ENCODE data around the gene SUB1.

SUB1 gene

DNA sequence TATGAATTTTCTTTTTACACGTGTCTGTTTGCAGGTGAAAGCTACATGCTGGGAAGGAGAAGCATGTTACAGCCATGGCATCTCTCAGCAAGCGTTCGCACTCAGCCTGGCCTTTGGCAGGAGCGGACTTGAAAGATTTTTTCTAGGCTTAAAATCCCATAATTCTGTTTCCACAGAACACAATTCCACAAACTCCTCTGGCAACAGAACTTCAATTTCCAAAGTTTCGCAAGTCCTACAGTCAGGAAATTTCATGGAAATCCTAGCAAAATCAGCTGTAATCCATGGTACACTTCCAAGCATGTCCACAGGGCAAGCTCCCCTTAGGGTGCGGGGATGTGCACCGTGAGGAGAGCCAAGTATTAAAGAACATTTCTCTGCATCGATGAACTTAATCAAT, 35.9 kb downstream of the SUB1 start:
- no peaks in the 10 kb centered on the region for H3K9me3 ChIP-seq (ENCODE audit: insufficient read depth, low read depth, low read length)
- H3K9ac ChIP-seq (ENCODE audit: low read depth, low read length, poor library complexity, severe bottlenecking) = no peak overlapping the region
- H3K27me3 ChIP-seq (ENCODE audit: insufficient read depth, low read length, poor library complexity, severe bottlenecking) = no peaks in the 10 kb centered on the region
- no peaks in the 10 kb centered on the region for H3K79me2 ChIP-seq (ENCODE audit: insufficient read depth, low read length)
- H3K4me1 ChIP-seq (ENCODE audit: insufficient read depth, low read length, poor library complexity, severe bottlenecking) = no peaks in the 10 kb centered on the region
- H3K9me2 ChIP-seq (replicated peaks; ENCODE audit: low read depth, low read length) = no peaks in the 10 kb centered on the region
- no peak overlapping the region for H2AFZ ChIP-seq (ENCODE audit: low read length)
- H4K20me1 ChIP-seq (ENCODE audit: insufficient read depth, low read length, poor library complexity, severe bottlenecking) = no peaks in the 10 kb centered on the region
- H3F3A ChIP-seq (ENCODE audit: low read depth) = no peaks in the 10 kb centered on the region; the same call in 1 of the 2 replicates
- no peak overlapping the region for H3K4me2 ChIP-seq (ENCODE audit: low read depth, low read length, poor library complexity, severe bottlenecking)
- no peak overlapping the region for H3K4me3 ChIP-seq (ENCODE audit: low read length, poor library complexity, severe bottlenecking)
- TF ChIP-seq, protein P1, sequence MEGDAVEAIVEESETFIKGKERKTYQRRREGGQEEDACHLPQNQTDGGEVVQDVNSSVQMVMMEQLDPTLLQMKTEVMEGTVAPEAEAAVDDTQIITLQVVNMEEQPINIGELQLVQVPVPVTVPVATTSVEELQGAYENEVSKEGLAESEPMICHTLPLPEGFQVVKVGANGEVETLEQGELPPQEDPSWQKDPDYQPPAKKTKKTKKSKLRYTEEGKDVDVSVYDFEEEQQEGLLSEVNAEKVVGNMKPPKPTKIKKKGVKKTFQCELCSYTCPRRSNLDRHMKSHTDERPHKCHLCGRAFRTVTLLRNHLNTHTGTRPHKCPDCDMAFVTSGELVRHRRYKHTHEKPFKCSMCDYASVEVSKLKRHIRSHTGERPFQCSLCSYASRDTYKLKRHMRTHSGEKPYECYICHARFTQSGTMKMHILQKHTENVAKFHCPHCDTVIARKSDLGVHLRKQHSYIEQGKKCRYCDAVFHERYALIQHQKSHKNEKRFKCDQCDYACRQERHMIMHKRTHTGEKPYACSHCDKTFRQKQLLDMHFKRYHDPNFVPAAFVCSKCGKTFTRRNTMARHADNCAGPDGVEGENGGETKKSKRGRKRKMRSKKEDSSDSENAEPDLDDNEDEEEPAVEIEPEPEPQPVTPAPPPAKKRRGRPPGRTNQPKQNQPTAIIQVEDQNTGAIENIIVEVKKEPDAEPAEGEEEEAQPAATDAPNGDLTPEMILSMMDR (conservative IDR thresholded peaks at IDR 0.05; ENCODE audit: low read length) = no peak
- TF ChIP-seq EZH2phosphoT487 (IDR thresholded peaks at IDR 0.05; ENCODE audit: borderline replicate concordance) = no peak
- no peaks in the 10 kb centered on the region for H3K36me3 ChIP-seq (ENCODE audit: insufficient read depth, low read length)

DNA sequence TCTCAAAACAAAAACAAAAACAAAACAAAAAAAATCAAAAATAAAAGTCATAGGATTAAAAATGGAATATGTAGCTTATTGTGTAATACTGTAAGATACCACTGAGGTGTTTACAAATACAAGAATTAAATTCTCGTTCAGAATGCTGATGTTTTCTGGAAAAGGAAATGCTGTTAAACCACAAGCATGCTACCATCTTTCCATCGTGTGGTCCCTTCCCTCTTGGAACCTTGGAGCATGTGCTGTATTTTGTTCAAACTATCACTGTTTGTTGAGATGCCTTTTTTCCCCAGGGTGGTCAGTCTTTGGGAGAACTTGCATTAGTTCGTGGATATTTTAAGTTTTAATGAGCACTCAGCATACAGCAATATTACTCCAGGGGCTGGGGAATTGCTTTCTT, 39.7 kb downstream of the SUB1 start:
- no peaks in the 10 kb centered on the region for H3K4me1 ChIP-seq (ENCODE audit: insufficient read depth, low read length, poor library complexity, severe bottlenecking)
- no peak for TF ChIP-seq EZH2phosphoT487 (IDR thresholded peaks at IDR 0.05; ENCODE audit: borderline replicate concordance)
- TF ChIP-seq, protein P1 (conservative IDR thresholded peaks at IDR 0.05; ENCODE audit: low read length) = no peak
- H3K9me3 ChIP-seq (ENCODE audit: insufficient read depth, low read depth, low read length) = no peaks in the 10 kb centered on the region
- no peaks in the 10 kb centered on the region for H3K27me3 ChIP-seq (ENCODE audit: insufficient read depth, low read length, poor library complexity, severe bottlenecking)
- H3K4me3 ChIP-seq (ENCODE audit: low read length, poor library complexity, severe bottlenecking) = no peak overlapping the region
- no peak overlapping the region for H3K9ac ChIP-seq (ENCODE audit: low read depth, low read length, poor library complexity, severe bottlenecking)
- no peaks in the 10 kb centered on the region for H3K36me3 ChIP-seq (ENCODE audit: insufficient read depth, low read length)
- H2AFZ ChIP-seq (ENCODE audit: low read length) = no peak overlapping the region
- H3K4me2 ChIP-seq (ENCODE audit: low read depth, low read length, poor library complexity, severe bottlenecking) = no peak overlapping the region
- no peaks in the 10 kb centered on the region for H4K20me1 ChIP-seq (ENCODE audit: insufficient read depth, low read length, poor library complexity, severe bottlenecking)
- H3K79me2 ChIP-seq (ENCODE audit: insufficient read depth, low read length) = no peaks in the 10 kb centered on the region
- H3F3A ChIP-seq (ENCODE audit: low read depth) = no peaks in the 10 kb centered on the region
- no peaks in the 10 kb centered on the region for H3K9me2 ChIP-seq (replicated peaks; ENCODE audit: low read depth, low read length)

DNA sequence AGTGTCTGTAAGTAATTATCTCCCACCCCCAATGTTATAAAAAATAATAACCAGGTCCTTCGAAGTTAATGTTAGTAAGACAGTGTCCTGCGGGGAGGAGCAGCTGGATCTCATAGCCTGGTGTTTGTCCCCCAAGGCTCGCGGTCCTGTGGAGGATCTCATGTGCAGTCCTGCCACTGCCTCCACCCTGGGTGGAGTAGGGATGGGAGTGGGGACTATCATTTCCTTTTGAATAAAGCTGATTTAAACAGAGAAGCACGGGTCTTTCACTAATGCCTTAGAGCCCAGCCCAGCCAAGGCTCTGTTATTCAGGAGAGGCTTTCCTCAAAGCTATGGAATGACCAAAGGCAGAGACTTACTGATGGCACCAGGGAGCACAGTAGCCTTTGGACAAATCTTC, 40.2 kb downstream of the SUB1 start:
- no peak overlapping the region for H3K4me3 ChIP-seq (ENCODE audit: low read length, poor library complexity, severe bottlenecking)
- no peaks in the 10 kb centered on the region for H3K36me3 ChIP-seq (ENCODE audit: insufficient read depth, low read length)
- H3K4me2 ChIP-seq (ENCODE audit: low read depth, low read length, poor library complexity, severe bottlenecking) = no peak overlapping the region
- no peaks in the 10 kb centered on the region for H3K9me2 ChIP-seq (replicated peaks; ENCODE audit: low read depth, low read length)
- H4K20me1 ChIP-seq (ENCODE audit: insufficient read depth, low read length, poor library complexity, severe bottlenecking) = no peaks in the 10 kb centered on the region
- no peaks in the 10 kb centered on the region for H3F3A ChIP-seq (ENCODE audit: low read depth)
- H3K9ac ChIP-seq (ENCODE audit: low read depth, low read length, poor library complexity, severe bottlenecking) = no peak overlapping the region
- no peaks in the 10 kb centered on the region for H3K9me3 ChIP-seq (ENCODE audit: insufficient read depth, low read depth, low read length)
- no peaks in the 10 kb centered on the region for H3K79me2 ChIP-seq (ENCODE audit: insufficient read depth, low read length)
- H2AFZ ChIP-seq (ENCODE audit: low read length) = no peak overlapping the region
- no peaks in the 10 kb centered on the region for H3K4me1 ChIP-seq (ENCODE audit: insufficient read depth, low read length, poor library complexity, severe bottlenecking)
- H3K27me3 ChIP-seq (ENCODE audit: insufficient read depth, low read length, poor library complexity, severe bottlenecking) = no peaks in the 10 kb centered on the region
- TF ChIP-seq EZH2phosphoT487 (IDR thresholded peaks at IDR 0.05; ENCODE audit: borderline replicate concordance) = no peak
- TF ChIP-seq, protein P1 (conservative IDR thresholded peaks at IDR 0.05; ENCODE audit: low read length) = no peak

Data from Loucy (cell line).